ENCODE measurements around the gene COMT.

COMT gene

DNA sequence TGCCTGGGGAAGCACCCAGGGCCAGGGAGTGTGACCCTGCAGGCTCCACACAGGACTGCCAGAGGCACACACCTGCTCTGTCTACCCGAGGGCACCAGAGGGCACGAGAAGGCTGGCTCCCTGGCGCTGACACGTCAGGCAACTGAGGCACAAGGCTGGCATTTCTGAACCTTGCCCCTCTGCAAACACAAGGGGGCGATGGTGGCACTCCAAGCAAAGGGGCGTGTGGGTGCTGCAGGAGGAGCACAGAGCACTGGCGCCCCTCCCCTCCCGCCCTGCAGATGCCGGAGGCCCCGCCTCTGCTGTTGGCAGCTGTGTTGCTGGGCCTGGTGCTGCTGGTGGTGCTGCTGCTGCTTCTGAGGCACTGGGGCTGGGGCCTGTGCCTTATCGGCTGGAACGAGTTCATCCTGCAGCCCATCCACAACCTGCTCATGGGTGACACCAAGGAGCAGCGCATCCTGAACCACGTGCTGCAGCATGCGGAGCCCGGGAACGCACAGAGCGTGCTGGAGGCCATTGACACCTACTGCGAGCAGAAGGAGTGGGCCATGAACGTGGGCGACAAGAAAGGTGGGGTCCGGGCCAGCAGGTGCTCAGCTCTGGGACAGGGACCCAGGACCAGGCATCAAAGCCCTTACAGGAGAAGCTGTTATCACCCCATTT is 20.8 kb downstream of the COMT start:
- Mint-ChIP-seq H3K4me1 (ENCODE audit: low read depth) (no peaks in the 10 kb centered on the region), H3K27ac (no peak overlapping the region), H3K36me3 (ENCODE audit: low read depth) (peaks cover 4% of the 10 kb centered on the region), H3K4me3 (no peak overlapping the region), H3K27me3 (ENCODE audit: low read depth) (no peaks in the 10 kb centered on the region), H3K9me3 (no peaks in the 10 kb centered on the region)
- DNase-seq (ENCODE audit: low spot score) = peak; percentile 39

DNA sequence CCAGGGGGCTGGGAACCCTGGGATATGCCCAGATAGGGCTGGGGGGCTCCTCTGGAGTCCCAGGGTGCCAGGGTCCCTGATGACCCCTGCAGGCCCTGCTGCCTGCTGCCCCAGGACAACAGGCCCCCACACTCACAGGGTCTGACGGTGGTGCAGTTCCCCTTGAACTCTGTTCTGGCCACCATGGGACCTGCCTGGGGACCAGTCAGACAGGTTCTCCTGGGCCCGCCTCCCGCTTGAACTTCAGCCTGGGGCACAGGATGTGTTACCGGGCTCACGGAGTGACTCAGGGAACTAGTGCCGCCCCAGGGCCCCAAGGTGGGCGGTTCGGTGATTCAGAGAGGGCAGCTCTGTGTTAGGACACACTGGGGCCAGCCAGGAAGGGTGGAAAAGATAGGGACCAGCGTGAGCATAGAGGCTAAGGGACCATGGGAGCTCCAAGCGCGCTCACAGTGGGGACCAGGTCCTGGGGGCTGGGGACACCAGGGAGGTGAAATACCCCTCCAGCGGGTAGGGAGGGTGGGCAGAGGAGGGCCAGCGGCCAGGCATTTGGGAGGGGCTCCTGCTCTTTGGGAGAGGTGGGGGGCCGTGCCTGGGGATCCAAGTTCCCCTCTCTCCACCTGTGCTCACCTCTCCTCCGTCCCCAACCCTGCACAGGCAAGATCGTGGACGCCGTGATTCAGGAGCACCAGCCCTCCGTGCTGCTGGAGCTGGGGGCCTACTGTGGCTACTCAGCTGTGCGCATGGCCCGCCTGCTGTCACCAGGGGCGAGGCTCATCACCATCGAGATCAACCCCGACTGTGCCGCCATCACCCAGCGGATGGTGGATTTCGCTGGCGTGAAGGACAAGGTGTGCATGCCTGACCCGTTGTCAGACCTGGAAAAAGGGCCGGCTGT is 21.6 kb downstream of the COMT start:
- Mint-ChIP-seq H3K36me3 (ENCODE audit: low read depth) (peaks cover 4% of the 10 kb centered on the region), H3K27ac (no peak overlapping the region), H3K9me3 (no peaks in the 10 kb centered on the region), H3K27me3 (ENCODE audit: low read depth) (no peaks in the 10 kb centered on the region), H3K4me3 (no peak overlapping the region), H3K4me1 (ENCODE audit: low read depth) (no peaks in the 10 kb centered on the region)
- peak; percentile 66 for DNase-seq (ENCODE audit: low spot score)

DNA sequence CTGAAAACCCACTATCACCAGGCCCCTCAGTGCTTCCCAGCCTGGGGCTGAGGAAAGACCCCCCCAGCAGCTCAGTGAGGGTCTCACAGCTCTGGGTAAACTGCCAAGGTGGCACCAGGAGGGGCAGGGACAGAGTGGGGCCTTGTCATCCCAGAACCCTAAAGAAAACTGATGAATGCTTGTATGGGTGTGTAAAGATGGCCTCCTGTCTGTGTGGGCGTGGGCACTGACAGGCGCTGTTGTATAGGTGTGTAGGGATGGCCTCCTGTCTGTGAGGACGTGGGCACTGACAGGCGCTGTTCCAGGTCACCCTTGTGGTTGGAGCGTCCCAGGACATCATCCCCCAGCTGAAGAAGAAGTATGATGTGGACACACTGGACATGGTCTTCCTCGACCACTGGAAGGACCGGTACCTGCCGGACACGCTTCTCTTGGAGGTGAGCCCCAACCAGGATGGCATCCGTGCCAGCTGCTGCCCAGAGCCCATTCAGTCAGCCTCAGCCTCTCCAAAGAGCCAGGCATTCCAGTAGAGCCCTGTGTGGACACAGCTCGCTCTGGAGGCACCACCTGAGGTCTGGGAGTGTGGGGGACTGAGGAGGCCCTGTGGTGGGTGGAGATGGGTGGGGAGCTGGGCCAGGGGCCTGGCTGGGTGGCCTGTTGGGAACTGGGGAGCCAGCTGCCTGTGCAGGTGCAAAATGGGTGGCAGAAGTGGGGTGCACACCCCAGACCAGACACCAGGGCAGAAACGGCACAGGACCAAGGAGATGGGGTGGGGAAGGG is 22.5 kb downstream of the COMT start:
- Mint-ChIP-seq H3K4me1 (ENCODE audit: low read depth) (no peaks in the 10 kb centered on the region), H3K27ac (no peak overlapping the region)
- DNase-seq (ENCODE audit: low spot score) = no peak

DNA sequence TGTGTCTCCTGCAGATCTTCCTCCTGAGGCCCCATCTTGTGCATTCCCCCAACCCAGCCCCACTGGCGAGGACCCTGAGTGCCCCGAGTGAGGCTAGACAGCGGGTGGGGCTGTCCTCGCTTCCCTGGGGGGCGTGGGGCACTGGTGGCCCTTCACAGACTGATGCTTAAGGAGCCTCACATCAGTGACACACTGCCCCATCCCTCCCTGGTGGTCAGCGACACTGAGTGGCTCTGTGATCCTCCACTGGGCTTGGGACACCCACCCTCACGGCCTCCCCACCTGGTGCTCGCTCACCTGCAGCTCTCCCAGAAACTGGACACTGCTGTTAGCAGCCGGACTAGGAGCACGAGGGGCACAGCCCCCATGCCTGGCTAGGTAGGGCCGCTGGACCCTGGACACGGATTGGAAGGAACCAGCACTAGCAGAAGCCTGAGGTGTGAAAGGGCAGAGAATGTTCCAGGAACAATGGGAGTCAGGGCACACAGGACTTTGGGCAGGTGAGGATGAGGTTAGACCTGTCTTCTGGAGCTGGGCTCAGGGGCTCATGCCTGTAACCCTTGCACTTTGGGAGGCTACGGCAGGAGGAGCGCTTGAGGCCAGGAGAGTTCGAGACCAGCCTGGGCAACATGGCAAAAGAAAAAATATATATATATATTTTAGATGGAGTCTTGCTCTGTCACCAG is 23.3 kb downstream of the COMT start:
- no peaks in the 10 kb centered on the region for H3K9me3 Mint-ChIP-seq
- H3K4me3 Mint-ChIP-seq = no peak overlapping the region
- H3K4me1 Mint-ChIP-seq (ENCODE audit: low read depth) = no peaks in the 10 kb centered on the region
- no peak for DNase-seq (ENCODE audit: low spot score)
- H3K36me3 Mint-ChIP-seq (ENCODE audit: low read depth) = peaks cover 4% of the 10 kb centered on the region
- no peak overlapping the region for H3K27ac Mint-ChIP-seq
- no peaks in the 10 kb centered on the region for H3K27me3 Mint-ChIP-seq (ENCODE audit: low read depth)

More for the DNA sequence above, 22.5 kb downstream of the COMT start:
- Mint-ChIP-seq H3K4me3 (no peak overlapping the region), H3K36me3 (ENCODE audit: low read depth) (peaks cover 4% of the 10 kb centered on the region), H3K9me3 (no peaks in the 10 kb centered on the region), H3K27me3 (ENCODE audit: low read depth) (no peaks in the 10 kb centered on the region)

DNA sequence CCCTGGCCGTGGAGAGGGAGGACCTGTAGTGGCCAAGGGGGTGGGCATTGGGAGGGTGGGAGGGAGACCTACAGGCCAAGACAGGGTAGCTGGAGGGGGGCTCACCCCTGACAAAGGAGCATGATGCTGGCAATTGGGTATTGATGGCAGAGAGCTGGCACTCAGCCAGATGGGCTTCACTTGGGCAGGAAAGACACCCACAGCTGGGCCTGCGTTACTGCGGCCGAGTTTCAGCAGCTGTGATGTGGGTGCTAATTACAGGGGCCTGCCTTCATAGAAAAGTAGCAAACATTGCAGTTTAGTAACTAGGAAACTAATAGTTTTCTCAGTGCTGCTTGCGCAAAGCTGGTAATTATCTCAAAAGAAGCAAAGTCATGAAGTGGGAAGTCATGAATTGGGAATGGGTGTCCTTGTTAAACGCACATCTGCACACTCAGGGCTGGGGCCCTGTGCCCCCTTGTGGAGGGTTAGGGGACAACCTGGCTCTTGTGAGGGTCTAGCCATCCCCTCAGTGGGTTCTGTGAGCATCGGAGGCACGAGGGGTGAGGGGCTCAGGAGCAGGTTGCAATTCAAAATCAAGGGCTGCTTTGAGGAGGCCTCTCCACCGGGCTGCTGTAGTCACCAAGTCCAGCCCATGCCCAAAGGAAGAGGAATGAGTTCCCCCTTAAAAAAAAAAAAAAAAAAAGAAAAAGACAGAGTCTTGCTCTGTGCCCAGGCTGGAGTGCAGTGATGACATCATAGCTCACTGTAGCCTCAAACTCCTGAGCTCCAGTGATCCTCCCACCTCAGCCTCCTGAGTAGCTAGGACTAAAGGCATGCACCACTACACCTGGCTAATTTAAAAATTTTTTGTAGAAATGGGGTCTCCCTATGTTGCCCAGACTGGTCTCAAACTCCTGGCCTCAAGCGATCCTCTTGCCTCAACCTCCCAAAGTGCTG is 24.5 kb downstream of the COMT start:
- no peak for DNase-seq (ENCODE audit: low spot score)
- H3K9me3 Mint-ChIP-seq = no peaks in the 10 kb centered on the region
- H3K27me3 Mint-ChIP-seq (ENCODE audit: low read depth) = no peaks in the 10 kb centered on the region
- no peak overlapping the region for H3K4me3 Mint-ChIP-seq
- peaks cover 4% of the 10 kb centered on the region for H3K36me3 Mint-ChIP-seq (ENCODE audit: low read depth)
- H3K27ac Mint-ChIP-seq = no peak overlapping the region
- H3K4me1 Mint-ChIP-seq (ENCODE audit: low read depth) = peaks cover 1% of the 10 kb centered on the region

DNA sequence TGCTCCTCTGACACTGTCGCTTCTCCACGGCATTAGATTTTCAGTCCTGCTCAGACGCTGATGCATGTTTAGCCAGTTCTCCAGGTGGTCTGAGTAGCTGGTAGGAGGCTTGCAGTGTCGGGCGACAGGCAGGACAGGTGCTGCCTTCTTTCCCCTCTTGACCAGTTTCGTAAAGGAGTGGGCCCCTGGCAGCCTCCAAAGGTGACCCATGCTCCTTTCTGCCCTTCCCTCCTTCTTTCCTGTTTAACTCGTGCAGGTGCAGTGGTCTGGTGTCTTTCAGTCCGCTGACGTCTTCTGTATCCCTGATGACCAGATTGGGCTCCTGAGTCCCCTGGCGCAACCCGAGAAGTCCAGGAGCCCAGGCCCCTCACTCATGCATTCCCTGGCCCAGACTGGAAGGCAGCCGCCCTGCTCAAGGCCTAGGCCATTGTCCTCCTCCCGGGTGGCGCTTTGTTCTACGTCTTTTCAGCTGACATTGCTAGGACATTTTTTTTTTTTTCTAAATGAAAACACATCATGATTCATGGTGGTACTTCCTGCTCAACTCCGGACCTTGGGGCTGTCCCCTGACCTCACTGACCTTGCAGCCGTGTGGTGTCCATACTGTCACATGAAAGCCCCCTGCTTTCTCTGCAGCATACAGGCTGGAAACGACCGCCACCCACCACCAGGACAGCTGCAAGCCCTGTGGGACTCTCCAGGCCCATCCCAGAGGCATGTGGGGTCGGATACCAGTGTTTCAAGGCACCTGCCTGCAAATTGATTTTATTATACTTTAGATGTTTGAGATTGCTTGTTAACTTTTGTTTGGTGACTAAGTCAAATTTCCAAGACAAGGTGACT is 25.6 kb downstream of the COMT start:
- peaks cover 4% of the 10 kb centered on the region for H3K36me3 Mint-ChIP-seq (ENCODE audit: low read depth)
- H3K9me3 Mint-ChIP-seq = no peaks in the 10 kb centered on the region
- H3K27me3 Mint-ChIP-seq (ENCODE audit: low read depth) = no peaks in the 10 kb centered on the region
- no peak for DNase-seq (ENCODE audit: low spot score)
- H3K4me3 Mint-ChIP-seq = no peak overlapping the region
- H3K4me1 Mint-ChIP-seq (ENCODE audit: low read depth) = peaks cover 1% of the 10 kb centered on the region
- H3K27ac Mint-ChIP-seq = no peak overlapping the region

DNA sequence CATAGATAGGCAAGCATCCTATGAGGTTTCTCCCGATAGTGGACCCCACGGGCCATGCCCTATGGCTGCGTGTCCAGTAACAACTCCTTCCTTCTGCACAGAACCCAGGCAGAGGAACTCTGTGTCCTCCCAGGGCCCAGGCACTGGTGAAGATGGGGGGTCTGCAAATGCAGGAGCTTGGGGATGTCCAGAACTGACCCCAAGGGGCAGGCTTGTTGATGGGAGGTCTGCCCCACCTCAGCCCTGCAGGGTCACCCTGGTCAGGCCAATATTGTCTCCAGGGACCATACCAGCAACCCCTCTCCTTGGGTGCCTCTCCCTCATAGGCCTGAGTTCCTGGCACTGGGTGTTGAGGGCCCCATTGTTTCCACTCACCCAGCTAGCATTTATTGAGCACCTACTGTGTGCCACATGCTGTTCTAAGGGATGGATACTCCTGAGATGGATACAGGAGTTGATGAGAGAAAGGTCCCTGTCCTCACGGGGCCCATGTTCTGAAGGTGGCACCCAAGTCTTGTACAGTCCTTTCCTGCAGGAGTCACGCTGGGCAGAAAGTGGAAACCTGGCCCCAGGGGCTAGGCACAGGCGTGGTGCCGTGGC is 26.4 kb downstream of the COMT start:
- Mint-ChIP-seq H3K4me1 (ENCODE audit: low read depth) (peaks cover 1% of the 10 kb centered on the region), H3K9me3 (no peaks in the 10 kb centered on the region), H3K36me3 (ENCODE audit: low read depth) (peaks cover 4% of the 10 kb centered on the region), H3K4me3 (no peak overlapping the region), H3K27me3 (ENCODE audit: low read depth) (no peaks in the 10 kb centered on the region), H3K27ac (no peak overlapping the region)
- no peak for DNase-seq (ENCODE audit: low spot score)

DNA sequence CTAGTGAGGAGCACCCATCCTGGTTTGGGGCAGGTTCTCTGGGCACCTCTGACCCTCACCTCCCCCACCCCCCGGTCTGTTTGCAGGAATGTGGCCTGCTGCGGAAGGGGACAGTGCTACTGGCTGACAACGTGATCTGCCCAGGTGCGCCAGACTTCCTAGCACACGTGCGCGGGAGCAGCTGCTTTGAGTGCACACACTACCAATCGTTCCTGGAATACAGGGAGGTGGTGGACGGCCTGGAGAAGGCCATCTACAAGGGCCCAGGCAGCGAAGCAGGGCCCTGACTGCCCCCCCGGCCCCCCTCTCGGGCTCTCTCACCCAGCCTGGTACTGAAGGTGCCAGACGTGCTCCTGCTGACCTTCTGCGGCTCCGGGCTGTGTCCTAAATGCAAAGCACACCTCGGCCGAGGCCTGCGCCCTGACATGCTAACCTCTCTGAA is 26.9 kb downstream of the COMT start:
- no peak for DNase-seq (ENCODE audit: low spot score)
- no peak overlapping the region for H3K27ac Mint-ChIP-seq
- H3K4me3 Mint-ChIP-seq = no peak overlapping the region
- H3K9me3 Mint-ChIP-seq = no peaks in the 10 kb centered on the region
- peaks cover 1% of the 10 kb centered on the region for H3K4me1 Mint-ChIP-seq (ENCODE audit: low read depth)
- peaks cover 4% of the 10 kb centered on the region for H3K36me3 Mint-ChIP-seq (ENCODE audit: low read depth)
- no peaks in the 10 kb centered on the region for H3K27me3 Mint-ChIP-seq (ENCODE audit: low read depth)

DNA sequence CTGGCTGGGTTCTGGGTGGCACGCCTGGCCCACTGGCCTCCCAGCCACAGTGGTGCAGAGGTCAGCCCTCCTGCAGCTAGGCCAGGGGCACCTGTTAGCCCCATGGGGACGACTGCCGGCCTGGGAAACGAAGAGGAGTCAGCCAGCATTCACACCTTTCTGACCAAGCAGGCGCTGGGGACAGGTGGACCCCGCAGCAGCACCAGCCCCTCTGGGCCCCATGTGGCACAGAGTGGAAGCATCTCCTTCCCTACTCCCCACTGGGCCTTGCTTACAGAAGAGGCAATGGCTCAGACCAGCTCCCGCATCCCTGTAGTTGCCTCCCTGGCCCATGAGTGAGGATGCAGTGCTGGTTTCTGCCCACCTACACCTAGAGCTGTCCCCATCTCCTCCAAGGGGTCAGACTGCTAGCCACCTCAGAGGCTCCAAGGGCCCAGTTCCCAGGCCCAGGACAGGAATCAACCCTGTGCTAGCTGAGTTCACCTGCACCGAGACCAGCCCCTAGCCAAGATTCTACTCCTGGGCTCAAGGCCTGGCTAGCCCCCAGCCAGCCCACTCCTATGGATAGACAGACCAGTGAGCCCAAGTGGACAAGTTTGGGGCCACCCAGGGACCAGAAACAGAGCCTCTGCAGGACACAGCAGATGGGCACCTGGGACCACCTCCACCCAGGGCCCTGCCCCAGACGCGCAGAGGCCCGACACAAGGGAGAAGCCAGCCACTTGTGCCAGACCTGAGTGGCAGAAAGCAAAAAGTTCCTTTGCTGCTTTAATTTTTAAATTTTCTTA is 27.8 kb downstream of the COMT start:
- no peak overlapping the region for H3K27ac Mint-ChIP-seq

DNA sequence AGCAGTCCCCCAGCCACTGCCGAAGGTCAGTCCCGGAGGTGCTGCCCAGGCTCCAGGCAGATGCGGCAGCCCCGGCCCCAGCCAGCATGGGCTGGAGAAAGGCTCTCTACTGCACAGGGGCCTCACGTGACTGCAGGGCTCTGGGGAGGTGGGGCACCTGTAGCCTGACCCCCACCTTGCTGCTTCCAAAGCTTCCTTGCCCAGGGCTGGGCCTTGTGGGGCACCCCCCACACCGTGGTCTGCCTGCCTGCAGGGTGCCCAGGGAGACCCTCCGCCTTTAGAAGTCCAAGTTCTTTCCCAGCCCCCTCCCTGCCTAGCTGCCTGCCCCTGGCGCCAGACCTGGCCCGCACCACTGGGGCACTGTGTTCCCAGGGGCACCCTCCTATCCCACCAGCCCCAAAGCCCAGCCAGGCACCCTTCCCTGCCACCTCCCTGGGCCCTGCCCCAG is 28.5 kb downstream of the COMT start:
- H3K27me3 Mint-ChIP-seq (ENCODE audit: low read depth) = no peaks in the 10 kb centered on the region
- H3K27ac Mint-ChIP-seq = no peak overlapping the region
- H3K4me3 Mint-ChIP-seq = no peak overlapping the region
- DNase-seq (ENCODE audit: low spot score) = no peak
- no peaks in the 10 kb centered on the region for H3K9me3 Mint-ChIP-seq
- peaks cover 4% of the 10 kb centered on the region for H3K4me1 Mint-ChIP-seq (ENCODE audit: low read depth)
- peaks cover 4% of the 10 kb centered on the region for H3K36me3 Mint-ChIP-seq (ENCODE audit: low read depth)

More for the DNA sequence above, 27.8 kb downstream of the COMT start:
- Mint-ChIP-seq H3K27me3 (ENCODE audit: low read depth) (no peaks in the 10 kb centered on the region), H3K9me3 (no peaks in the 10 kb centered on the region), H3K36me3 (ENCODE audit: low read depth) (peaks cover 4% of the 10 kb centered on the region), H3K4me3 (no peak overlapping the region), H3K4me1 (ENCODE audit: low read depth) (peaks cover 1% of the 10 kb centered on the region)
- no peak for DNase-seq (ENCODE audit: low spot score)

DNA sequence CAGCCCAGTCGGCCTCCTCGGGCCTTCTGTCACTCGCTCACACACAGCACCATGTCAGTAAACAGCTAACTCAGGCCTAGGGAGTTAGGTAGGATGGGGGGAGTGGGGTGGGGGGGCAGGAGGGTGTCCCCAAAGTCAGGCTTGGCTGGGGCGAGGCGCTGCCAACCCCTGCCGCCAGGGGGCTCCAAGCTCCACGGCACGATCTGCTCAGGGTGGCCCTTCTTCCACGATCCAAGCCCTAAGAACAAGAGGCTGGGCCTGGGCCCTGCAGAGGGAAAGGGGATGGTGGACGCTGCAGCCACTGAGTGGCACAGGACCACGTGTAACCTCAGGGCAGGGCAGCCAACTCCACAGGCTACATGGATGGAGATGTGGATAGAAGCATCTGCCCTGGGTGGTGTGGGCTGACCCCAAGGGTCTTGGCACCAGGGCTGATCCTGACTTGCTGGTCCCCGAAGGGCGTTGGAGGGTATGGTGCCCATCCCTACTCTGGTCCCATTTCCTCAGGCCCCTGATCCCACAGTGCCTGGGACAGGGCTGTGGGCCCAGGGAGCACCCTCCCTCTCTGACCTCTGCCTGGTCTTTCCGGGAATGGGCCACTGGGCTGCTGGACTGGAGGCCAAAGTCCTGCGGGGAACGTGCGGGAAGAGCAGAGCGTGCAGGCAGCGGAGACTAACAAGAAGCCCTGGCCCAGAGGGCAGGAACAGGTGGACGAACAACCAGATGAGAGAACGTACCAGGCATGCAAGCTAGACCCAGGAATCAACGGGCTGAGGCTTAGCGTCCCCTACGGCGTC is 29.1 kb downstream of the COMT start:
- no peak overlapping the region for H3K27ac Mint-ChIP-seq
- no peaks in the 10 kb centered on the region for H3K9me3 Mint-ChIP-seq

More for the DNA sequence above, 29.1 kb downstream of the COMT start:
- no peak overlapping the region for H3K4me3 Mint-ChIP-seq
- H3K27me3 Mint-ChIP-seq (ENCODE audit: low read depth) = no peaks in the 10 kb centered on the region
- peaks cover 7% of the 10 kb centered on the region for H3K4me1 Mint-ChIP-seq (ENCODE audit: low read depth)
- DNase-seq (ENCODE audit: low spot score) = peak; percentile 63
- peaks cover 4% of the 10 kb centered on the region for H3K36me3 Mint-ChIP-seq (ENCODE audit: low read depth)
